NCI-H82 treated with DMSO at 0.1 percent for 48 hours (cell line): ENCODE results near the gene RABIF.
"Not testable (repeated sequence)": the region's sequence is repeated elsewhere in the genome, so short reads cannot be mapped to it uniquely, and the experiment has no call there.

Experiments
- DNase-seq: peaks from one replicate; lab custom pipeline; 2025; ENCODE audit not compliant: unreplicated experiment; lab: John Stamatoyannopoulos, UW

RABIF gene

GRCh38 chr1:202835548-202836072 is 53.3 kb downstream of the RABIF start:
- no peak for DNase-seq

GRCh38 chr1:202834771-202835547 is 54.0 kb downstream of the RABIF start:
- DNase-seq, result peak; percentile 26

DNA sequence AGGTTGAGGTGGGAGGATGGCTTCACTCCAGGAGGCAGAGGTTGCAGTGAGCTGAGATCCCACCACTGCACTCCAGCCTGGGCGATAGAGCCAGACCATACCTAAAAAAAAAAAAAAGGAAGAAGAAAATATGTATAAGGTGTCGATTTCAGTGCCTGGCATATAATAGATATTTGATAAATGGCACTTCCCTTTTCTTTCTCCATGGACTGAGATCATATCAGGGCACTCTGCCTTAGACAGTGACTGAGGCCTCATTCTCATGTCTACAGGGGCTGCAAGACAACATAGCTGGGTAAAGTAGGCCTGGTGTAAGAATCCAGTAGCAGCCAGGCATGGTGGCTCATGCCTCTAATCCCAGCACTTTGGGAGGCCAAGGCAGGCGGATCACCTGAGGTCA is 57.0 kb downstream of the RABIF start:
- DNase-seq, result no peak

DNA sequence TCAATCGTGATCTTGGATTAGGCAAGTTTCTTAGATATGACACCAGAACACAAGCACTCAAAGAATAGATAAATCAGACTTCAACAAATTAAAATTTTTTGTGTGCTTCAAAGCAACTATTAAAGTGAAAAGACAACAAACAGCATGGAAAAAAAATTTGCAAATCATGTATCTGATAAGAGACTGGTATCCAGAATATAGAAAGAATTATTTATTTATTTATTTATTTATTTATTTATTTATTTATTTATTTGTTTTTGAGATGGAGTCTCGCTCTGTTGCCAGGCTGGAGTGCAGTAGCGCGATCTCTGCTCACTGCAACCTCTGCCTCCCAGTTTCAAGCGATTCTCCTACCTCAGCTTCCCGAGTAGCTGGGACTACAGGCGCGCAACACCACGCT is 59.7 kb downstream of the RABIF start:
- not testable (repeated sequence) for DNase-seq
